Erythroblast (primary cell): Measurements from ENCODE around the gene FAAP100.

Experiments used
- GATA1 ChIP-seq: IDR thresholded peaks from 2 replicates; pipeline ENCODE4 v1.6.1; 2011; ENCODE audit warnings: low read depth, mild to moderate bottlenecking, control low read depth, low read length, moderate library complexity
- POLR2A ChIP-seq: IDR thresholded peaks from 2 replicates; pipeline ENCODE4 v1.6.1; 2011; ENCODE audit warnings: mild to moderate bottlenecking, low read length

DNA sequence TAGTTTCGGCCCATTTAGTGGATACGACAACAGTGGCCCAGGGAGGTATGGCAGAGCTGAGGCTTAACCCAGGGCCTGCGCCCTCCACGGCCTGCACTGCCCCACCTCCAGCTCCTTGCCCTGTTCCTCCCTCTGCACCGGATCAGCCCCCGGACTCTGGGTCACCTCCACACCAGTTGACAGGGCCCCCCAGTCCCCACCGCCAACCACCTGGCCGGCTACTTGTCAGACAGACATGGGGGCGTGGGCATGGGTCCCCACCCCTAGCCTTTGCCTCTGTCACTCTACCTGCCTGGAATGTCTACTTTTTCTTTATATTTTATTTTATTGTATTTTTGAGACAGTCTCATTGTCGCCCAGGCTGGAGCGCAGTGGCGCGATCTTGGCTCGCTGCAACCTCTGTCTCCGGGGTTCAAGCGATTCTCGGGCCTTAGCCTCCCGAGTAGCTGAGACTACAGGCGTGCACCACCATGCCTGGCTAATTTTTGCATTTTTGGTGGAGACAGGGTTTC lies 36.6 kb downstream of the FAAP100 start:
- TF ChIP-seq POLR2A: no peak
- TF ChIP-seq GATA1: no peak
